Ovary (tissue), 9 donors: ENCODE measurements around the gene MBNL2. TPM values are rescaled to one million over a fixed set of nuclear protein-coding genes. Genes with fewer than 3 reads are reported as not detected.

ENCODE experiments used
- DNase-seq, 5 donors: peaks; one replicate each; pipeline ENCODE4 v3.0.0-alpha.2; 2019 to 2020
- H3K27ac ChIP-seq, 2 donors: fragments of 200-600 bp; one replicate each; pipeline versions ENCODE4 v1.5.1 to v1.8.0; 2019 to 2022
- H3K27me3 ChIP-seq: fragments of 200-600 bp; one replicate; pipeline ENCODE4 v1.8.0; 2022
- H3K36me3 ChIP-seq: fragments of 200-600 bp; sonication (generic); one replicate; pipeline ENCODE4 v1.5.1; 2019
- H3K4me1 ChIP-seq: one replicate; pipeline ENCODE4 v1.8.1; 2013; ENCODE audit warnings: mild to moderate bottlenecking, moderate library complexity; ENCODE audit not compliant: insufficient read depth
- H3K4me3 ChIP-seq: fragments of 200-600 bp; sonication (generic); one replicate; pipeline ENCODE4 v1.5.1; 2017
- H3K9me3 ChIP-seq, 2 donors: fragments of 200-600 bp in 1 of 2; sonication (generic) in 1 of 2; one replicate each; pipeline versions ENCODE4 v1.5.1 to v1.8.1; 2013 to 2019; ENCODE audit warnings: mild to moderate bottlenecking in 1 of 2, moderate library complexity in 1 of 2
- CTCF ChIP-seq, 3 donors: fragments of 450-650 bp in 2 of 3; fragments of 200-600 bp in 1 of 3; IDR thresholded peaks; one replicate each; pipeline versions ENCODE4 v1.5.1 to v1.8.0; 2016 to 2022; ENCODE audit warnings: antibody characterized with exemption in 3 of 3, mild to moderate bottlenecking in 1 of 3
- EP300 ChIP-seq: sonication (generic); formaldehyde crosslinking; IDR thresholded peaks from one replicate; pipeline ENCODE4 v1.6.1; 2017; ENCODE audit warnings: antibody characterized with exemption
- POLR2A ChIP-seq: fragments of 450-650 bp; IDR thresholded peaks from one replicate; pipeline ENCODE4 v1.6.1; 2017; ENCODE audit warnings: antibody characterized with exemption, mild to moderate bottlenecking, moderate library complexity
- WGBS, 3 donors: extraction: QIAGEN DNeasy Blood & Tissue Kit in 1 of 3; methylation state at CpG; one replicate each; pipeline versions ENCODE4 v1.1.5 to v1.1.7; 2013 to 2017; 5-methylcytosine and 5-hydroxymethylcytosine counted together
- intact Hi-C, 4 donors: fragments of 100-400 bp; cut with DNase I; formaldehyde crosslinking; loops; one replicate each; pipeline versions ENCODE4 v1.11.0 to v1.15.1; 2022 to 2023
- polyA plus RNA-seq, 2 donors: library from polyadenylated mRNA; stranded (reverse); fragments of 200-250 nt in 1 of 2; fragments of 350-450 nt in 1 of 2; fragmentation: Illumina TruSeq in 1 of 2; extraction: RNeasy Lipid Tissue Mini Kit (QIAGEN cat#74804) in 1 of 2; gene quantifications; one replicate each; pipeline ENCODE4 v1.2.3, GENCODE V29; 2013 to 2014
- total RNA-seq, 7 donors: library from RNA; depleted of rRNA in 2 of 7; stranded (reverse); fragments of >200 nt in 2 of 7; fragmentation: NEBNext Ultra II Directional in 3 of 7; extraction: Animal tissue kit (Norgen Biotek cat#: 25700) in 3 of 7; gene quantifications; one replicate each; pipeline versions ENCODE4 v1.1.0 to v1.2.4, GENCODE V29; 2016 to 2023
- donor health status: DM: no; HTN: no; CAD: no; lungs with moderate emphysema.
- donor health status: DM: no; HTN: no; CAD: no.
- donor health status: Bipolar disorder and iron deficiency.
- donor health status: DM: yes; HTN: yes; CAD: no.
- donor health status: DM: no; HTN: no; CAD: no.
- donor health status: DM: yes; HTN: yes; CAD: no.

The MBNL2 gene
- total and polyA plus RNA-seq, 9 donors, result 43.7 to 110 (median 92.1) TPM

DNA sequence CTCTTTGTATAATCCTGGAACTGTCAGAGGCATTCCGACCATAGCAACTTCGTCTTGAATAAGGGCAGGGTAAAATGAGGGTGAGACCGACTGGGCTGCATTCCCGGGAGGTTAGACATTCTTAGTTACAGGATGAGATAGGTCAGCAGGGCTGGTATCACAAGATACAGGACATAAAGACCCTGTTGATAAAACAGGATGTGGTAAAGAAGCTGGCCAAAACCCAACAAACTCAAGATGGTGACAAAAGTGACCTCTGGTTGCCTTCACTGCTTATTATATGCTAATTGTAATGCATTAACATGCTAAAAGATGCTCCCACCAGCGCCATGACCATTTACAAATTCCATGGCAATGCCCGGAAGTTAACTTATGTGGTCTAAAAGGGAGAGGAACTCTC, 27.7 kb upstream of the MBNL2 start:
- H3K9me3 ChIP-seq, result no peaks in the 10 kb centered on the region
- peaks cover 5% of the 10 kb centered on the region for H3K4me1 ChIP-seq
- WGBS, 3 donors, result 62 to 64% (median 63%) methylated on average over 6 of the region's 6 CpGs
- H3K27ac ChIP-seq, result no peak overlapping the region
- H3K27me3 ChIP-seq, result no peaks in the 10 kb centered on the region
- no peak overlapping the region for H3K4me3 ChIP-seq
- intact Hi-C loops, result no loop called here
- no peaks in the 10 kb centered on the region for H3K36me3 ChIP-seq
- no peak for DNase-seq
- no peak for TF ChIP-seq EP300
- no peak for TF ChIP-seq POLR2A
- TF ChIP-seq CTCF (IDR thresholded peaks at IDR 0.05), result no peak

DNA sequence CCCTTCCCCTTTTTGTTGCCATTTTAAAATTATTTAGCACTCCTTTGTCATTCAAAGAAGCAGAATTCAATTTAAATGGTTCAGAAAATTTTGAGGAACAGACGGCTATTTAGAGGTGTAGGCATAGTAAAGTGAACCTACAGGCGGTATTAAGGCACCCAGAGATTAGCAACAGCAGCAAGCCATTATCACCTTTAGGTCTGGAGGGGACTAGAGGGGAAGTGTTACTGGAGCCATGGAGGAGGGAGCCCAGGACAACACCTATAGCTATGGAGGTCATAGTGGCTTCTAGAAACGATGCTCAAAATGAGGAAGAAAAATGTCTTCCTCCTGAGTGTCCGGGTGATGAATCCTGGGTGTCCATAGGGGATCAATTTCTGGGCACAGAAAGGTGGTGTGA, 25.8 kb upstream of the MBNL2 start:
- intact Hi-C loops, result no loop called here
- H3K27me3 ChIP-seq, result no peaks in the 10 kb centered on the region
- DNase-seq, result no peak
- WGBS, 3 donors, result 90 to 94% (median 92%) methylated on average over 4 of the region's 4 CpGs
- H3K4me3 ChIP-seq, result no peak overlapping the region
- TF ChIP-seq CTCF (IDR thresholded peaks at IDR 0.05) (no peak), POLR2A (no peak), EP300 (no peak)
- no peaks in the 10 kb centered on the region for H3K36me3 ChIP-seq
- no peak overlapping the region for H3K27ac ChIP-seq
- no peaks in the 10 kb centered on the region for H3K9me3 ChIP-seq
- H3K4me1 ChIP-seq, result peaks cover 1% of the 10 kb centered on the region

GRCh38 chr13:97198753-97199152, 23.4 kb upstream of the MBNL2 start:
- Histone ChIP-seq H3K4me1 (no peaks in the 10 kb centered on the region), H3K27ac (no peak overlapping the region), H3K9me3 (no peaks in the 10 kb centered on the region), H3K4me3 (no peak overlapping the region), H3K27me3 (no peaks in the 10 kb centered on the region), H3K36me3 (no peaks in the 10 kb centered on the region)
- no peak for DNase-seq
- intact Hi-C loops, result no loop called here
- 92 to 98% (median 94%) methylated on average over 2 of the region's 2 CpGs for WGBS, 3 donors
- TF ChIP-seq EP300 (no peak), POLR2A (no peak), CTCF (IDR thresholded peaks at IDR 0.05) (no peak)

GRCh38 chr13:97199451-97199850, 22.7 kb upstream of the MBNL2 start:
- no peaks in the 10 kb centered on the region for H3K9me3 ChIP-seq
- intact Hi-C loops, result no loop called here
- no peaks in the 10 kb centered on the region for H3K4me1 ChIP-seq
- H3K27ac ChIP-seq, result no peak overlapping the region
- TF ChIP-seq POLR2A, result no peak
- TF ChIP-seq EP300, result no peak
- TF ChIP-seq CTCF (IDR thresholded peaks at IDR 0.05), result no peak
- no peak for DNase-seq
- H3K27me3 ChIP-seq, result no peaks in the 10 kb centered on the region
- no peak overlapping the region for H3K4me3 ChIP-seq
- H3K36me3 ChIP-seq, result no peaks in the 10 kb centered on the region
- WGBS, 3 donors, result 92 to 96% (median 95%) methylated on average over 3 of the region's 3 CpGs
